KMS-11 (cell line): Measurements from ENCODE around the gene KRT77.

Experiments used
- H2AFZ ChIP-seq: fragments of 200-600 bp; sonication (generic); 2 replicates; pipeline ENCODE4 v1.6.1; 2016; ENCODE audit warnings: antibody characterized with exemption, mixed run types, low read depth
- H3K27ac ChIP-seq: fragments of 200-600 bp; sonication (generic); 2 replicates; pipeline ENCODE4 v1.6.1; 2016; ENCODE audit warnings: mild to moderate bottlenecking, mixed run types
- H3K27me3 ChIP-seq: fragments of 200-600 bp; sonication (generic); 2 replicates; pipeline ENCODE4 v1.6.1; 2017; ENCODE audit warnings: mild to moderate bottlenecking, low read depth, mixed run types, moderate library complexity; ENCODE audit not compliant: insufficient read depth
- H3K36me3 ChIP-seq: fragments of 200-600 bp; sonication (generic); 2 replicates; pipeline ENCODE4 v1.6.1; 2017; ENCODE audit warnings: mild to moderate bottlenecking, mixed run types; ENCODE audit not compliant: insufficient read depth
- H3K4me1 ChIP-seq: fragments of 200-600 bp; sonication (generic); 2 replicates; pipeline ENCODE4 v1.6.1; 2016; ENCODE audit warnings: mild to moderate bottlenecking, low read depth, mixed run types; ENCODE audit not compliant: poor library complexity, severe bottlenecking
- H3K4me2 ChIP-seq: fragments of 200-600 bp; sonication (generic); 2 replicates; pipeline ENCODE4 v1.7.0; 2016; ENCODE audit warnings: mild to moderate bottlenecking, mixed run types
- H3K4me3 ChIP-seq: fragments of 200-600 bp; sonication (generic); IDR thresholded peaks from 2 replicates; pipeline ENCODE4 v1.6.1; 2017; ENCODE audit warnings: low read depth, low read length, mixed read lengths; ENCODE audit not compliant: insufficient read depth
- H3K79me2 ChIP-seq: fragments of 200-600 bp; sonication (generic); 2 replicates; pipeline ENCODE4 v1.6.1; 2016; ENCODE audit warnings: low read depth, mixed run types; ENCODE audit not compliant: insufficient read depth
- H3K9ac ChIP-seq: fragments of 200-600 bp; sonication (generic); 2 replicates; pipeline ENCODE4 v1.6.1; 2016; ENCODE audit warnings: mild to moderate bottlenecking, mixed run types
- H4K20me1 ChIP-seq: fragments of 200-600 bp; sonication (generic); 2 replicates; pipeline ENCODE4 v1.6.1; 2016; ENCODE audit warnings: mild to moderate bottlenecking, mixed run types; ENCODE audit not compliant: insufficient read depth
- TF ChIP-seq, protein P1 (sequence below): fragments of 200-600 bp; sonication (generic); conservative IDR thresholded peaks from 2 replicates; pipeline ENCODE4 v1.6.1; 2017; ENCODE audit warnings: low read depth, mild to moderate bottlenecking, antibody characterized with exemption, low read length, moderate library complexity, mixed read lengths

The KRT77 gene

GRCh38 chr12:52742196-52742580 is 38.9 kb upstream of the KRT77 start:
- TF ChIP-seq, protein P1, sequence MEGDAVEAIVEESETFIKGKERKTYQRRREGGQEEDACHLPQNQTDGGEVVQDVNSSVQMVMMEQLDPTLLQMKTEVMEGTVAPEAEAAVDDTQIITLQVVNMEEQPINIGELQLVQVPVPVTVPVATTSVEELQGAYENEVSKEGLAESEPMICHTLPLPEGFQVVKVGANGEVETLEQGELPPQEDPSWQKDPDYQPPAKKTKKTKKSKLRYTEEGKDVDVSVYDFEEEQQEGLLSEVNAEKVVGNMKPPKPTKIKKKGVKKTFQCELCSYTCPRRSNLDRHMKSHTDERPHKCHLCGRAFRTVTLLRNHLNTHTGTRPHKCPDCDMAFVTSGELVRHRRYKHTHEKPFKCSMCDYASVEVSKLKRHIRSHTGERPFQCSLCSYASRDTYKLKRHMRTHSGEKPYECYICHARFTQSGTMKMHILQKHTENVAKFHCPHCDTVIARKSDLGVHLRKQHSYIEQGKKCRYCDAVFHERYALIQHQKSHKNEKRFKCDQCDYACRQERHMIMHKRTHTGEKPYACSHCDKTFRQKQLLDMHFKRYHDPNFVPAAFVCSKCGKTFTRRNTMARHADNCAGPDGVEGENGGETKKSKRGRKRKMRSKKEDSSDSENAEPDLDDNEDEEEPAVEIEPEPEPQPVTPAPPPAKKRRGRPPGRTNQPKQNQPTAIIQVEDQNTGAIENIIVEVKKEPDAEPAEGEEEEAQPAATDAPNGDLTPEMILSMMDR, result no peak
- no peaks in the 10 kb centered on the region for H3K79me2 ChIP-seq
- no peaks in the 10 kb centered on the region for H3K4me1 ChIP-seq
- H3K9ac ChIP-seq, result no peak overlapping the region
- no peak overlapping the region for H3K27ac ChIP-seq
- H3K4me3 ChIP-seq, result no peak overlapping the region
- no peak overlapping the region for H3K4me2 ChIP-seq
- no peaks in the 10 kb centered on the region for H4K20me1 ChIP-seq
- no peaks in the 10 kb centered on the region for H3K36me3 ChIP-seq
- no peak overlapping the region for H2AFZ ChIP-seq
- H3K27me3 ChIP-seq, result peaks cover 20% of the 10 kb centered on the region; the same call in 1 of the 2 replicates

DNA sequence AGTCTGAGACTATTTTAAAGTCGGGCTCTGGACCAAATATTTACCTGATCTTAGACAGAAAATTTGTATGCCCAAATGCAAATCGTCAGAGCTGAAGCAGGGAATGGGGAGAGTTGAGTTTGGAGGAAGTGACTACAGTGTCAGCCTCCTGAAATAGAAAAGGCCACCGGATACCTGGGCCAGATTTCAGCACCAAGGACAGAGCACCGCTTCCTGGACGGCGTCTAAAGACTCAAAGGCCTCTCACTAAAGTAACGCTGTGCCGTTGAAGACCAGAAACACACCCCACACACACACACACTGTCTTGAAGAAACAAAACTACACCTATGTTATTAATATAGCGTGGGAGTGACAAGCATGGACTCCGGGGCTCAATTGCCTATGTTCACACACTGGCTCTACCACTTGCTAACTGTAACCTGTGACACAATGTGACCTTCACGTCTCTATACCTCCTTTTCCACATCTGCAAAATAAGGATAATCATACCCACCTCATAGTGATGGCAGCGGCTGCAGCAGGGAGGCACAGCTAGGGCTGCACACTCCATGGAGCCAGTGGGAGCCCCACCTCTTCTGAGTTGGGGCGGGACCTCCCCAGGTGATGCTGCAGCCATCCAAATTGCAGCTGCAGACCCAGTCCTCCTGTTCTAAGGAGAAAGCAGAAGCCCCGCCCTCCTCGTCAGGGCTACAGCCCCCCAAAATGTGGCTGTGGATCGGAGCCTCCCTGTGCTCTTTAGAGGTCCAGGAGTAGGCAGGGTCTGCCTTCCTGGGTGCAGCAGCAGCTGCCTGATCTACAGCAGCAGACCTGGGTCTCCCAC is 38.3 kb upstream of the KRT77 start:
- H3K9ac ChIP-seq, result no peak overlapping the region
- TF ChIP-seq, protein P1, result no peak
- H4K20me1 ChIP-seq, result no peaks in the 10 kb centered on the region
- H3K4me2 ChIP-seq, result no peak overlapping the region
- peaks cover 15% of the 10 kb centered on the region; the same call in 1 of the 2 replicates for H3K27me3 ChIP-seq
- H2AFZ ChIP-seq, result no peak overlapping the region
- H3K27ac ChIP-seq, result no peak overlapping the region
- no peaks in the 10 kb centered on the region for H3K4me1 ChIP-seq
- no peaks in the 10 kb centered on the region for H3K79me2 ChIP-seq
- no peak overlapping the region for H3K4me3 ChIP-seq
- H3K36me3 ChIP-seq, result no peaks in the 10 kb centered on the region

DNA sequence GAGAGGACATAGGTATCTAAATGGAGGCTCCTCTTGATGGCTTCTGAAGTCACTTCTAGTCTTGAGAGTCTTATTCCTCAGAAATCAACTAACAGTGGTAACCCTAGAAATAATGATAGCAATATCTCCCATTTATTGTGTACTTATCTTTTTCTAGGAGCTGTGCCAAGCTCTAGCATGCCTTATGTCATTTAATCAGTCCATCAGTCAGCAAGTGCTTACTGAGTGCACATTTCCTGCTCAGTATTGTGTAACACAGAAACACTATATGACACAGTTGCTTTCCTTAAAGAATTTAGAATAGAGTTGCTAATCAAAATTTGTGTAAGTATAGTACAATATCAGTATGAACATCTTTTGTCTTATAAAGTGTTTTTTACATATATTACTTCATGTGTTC is 37.3 kb upstream of the KRT77 start:
- H4K20me1 ChIP-seq, result no peaks in the 10 kb centered on the region
- no peaks in the 10 kb centered on the region for H3K4me1 ChIP-seq
- TF ChIP-seq, protein P1, result no peak
- no peak overlapping the region for H3K4me3 ChIP-seq
- H3K79me2 ChIP-seq, result no peaks in the 10 kb centered on the region
- no peak overlapping the region for H3K9ac ChIP-seq
- H2AFZ ChIP-seq, result no peak overlapping the region
- H3K27me3 ChIP-seq, result peaks cover 10% of the 10 kb centered on the region; the same call in 1 of the 2 replicates
- H3K27ac ChIP-seq, result no peak overlapping the region
- no peaks in the 10 kb centered on the region for H3K36me3 ChIP-seq
- H3K4me2 ChIP-seq, result no peak overlapping the region

DNA sequence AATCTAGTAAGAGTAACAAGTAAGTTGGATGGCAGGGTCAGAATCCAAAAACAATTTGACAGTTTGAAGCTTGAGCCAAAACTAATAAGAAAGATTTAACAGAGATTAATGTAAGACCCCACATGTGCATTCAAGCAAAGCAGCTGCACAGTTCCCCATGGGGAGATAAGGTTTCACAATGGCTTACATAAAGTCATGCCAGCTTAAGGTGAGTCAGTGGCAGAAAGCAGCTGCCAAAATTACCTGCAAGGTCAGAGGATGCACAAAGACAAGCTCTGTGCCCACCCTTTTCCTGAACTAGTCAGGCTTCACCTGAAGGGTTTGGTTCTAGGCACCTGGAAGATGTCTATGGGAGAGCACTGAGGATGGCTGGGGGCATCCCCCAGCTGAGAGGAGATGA is 36.6 kb upstream of the KRT77 start:
- H4K20me1 ChIP-seq, result no peaks in the 10 kb centered on the region
- H3K4me3 ChIP-seq, result no peak overlapping the region
- no peak overlapping the region for H3K4me2 ChIP-seq
- TF ChIP-seq, protein P1, result no peak
- no peak overlapping the region for H3K9ac ChIP-seq
- H3K36me3 ChIP-seq, result no peaks in the 10 kb centered on the region
- H2AFZ ChIP-seq, result no peak overlapping the region
- H3K79me2 ChIP-seq, result no peaks in the 10 kb centered on the region
- no peaks in the 10 kb centered on the region for H3K4me1 ChIP-seq
- peaks cover 14% of the 10 kb centered on the region; the same call in 1 of the 2 replicates for H3K27me3 ChIP-seq
- H3K27ac ChIP-seq, result no peak overlapping the region
